ENCODE measurements around the gene PTPRG.

PTPRG gene

DNA sequence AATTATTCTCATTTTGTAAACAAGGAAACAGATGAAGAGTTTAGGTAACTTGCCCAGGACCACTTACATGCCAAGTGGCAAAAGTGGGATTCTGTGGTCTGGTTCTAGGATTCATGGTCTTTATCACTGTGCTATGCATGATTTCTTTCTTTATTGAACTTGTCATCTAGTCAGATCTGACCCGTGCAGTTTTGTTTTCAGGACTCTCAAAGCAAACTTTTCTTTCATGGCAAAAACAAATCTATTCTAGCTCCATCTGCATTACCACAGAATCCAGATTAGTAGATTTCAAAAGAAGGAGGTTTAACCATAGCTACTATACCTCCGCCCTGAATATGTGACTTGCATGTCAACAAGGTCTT is 404.4 kb downstream of the PTPRG start:
- no peak for DNase-seq (ENCODE audit: low spot score)

DNA sequence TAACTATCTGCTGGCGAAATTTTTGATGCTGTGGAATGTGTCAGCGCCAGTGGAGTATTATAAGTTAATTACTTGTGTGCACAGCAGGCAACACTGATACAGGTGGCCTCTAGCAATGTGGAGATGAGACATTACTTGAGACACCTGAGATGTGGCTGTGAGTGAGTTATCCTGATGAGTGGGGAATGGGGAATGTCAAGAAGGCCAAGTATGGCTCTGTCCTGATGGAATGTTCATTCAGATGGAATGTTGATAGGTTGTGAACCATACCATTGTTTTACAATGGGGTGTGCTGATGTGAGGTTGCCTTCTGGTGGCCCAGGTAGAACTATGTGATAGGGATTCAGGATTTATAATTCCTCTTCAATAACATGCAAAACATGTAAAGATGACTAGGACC is 404.8 kb downstream of the PTPRG start:
- DNase-seq (ENCODE audit: low spot score) = no peak

DNA sequence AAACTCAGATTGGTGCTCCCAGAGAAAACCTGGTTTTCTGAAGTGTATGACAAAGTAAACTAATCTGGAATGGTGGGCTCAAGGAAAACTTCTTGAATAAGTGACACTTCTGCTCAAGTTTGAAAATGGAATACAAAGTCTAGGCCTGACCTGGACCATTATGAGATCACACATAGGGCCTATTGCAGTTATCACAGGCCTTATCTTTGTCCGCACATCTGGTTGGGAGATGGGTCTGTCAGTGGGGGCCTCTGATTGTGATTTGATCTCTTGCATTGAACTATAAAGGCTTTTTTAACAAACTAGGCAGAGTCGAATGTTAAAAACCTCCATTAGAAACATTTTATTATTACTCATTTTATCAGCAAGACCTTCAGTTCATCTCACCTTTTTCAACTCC is 405.6 kb downstream of the PTPRG start:
- DNase-seq (ENCODE audit: low spot score) = no peak

DNA sequence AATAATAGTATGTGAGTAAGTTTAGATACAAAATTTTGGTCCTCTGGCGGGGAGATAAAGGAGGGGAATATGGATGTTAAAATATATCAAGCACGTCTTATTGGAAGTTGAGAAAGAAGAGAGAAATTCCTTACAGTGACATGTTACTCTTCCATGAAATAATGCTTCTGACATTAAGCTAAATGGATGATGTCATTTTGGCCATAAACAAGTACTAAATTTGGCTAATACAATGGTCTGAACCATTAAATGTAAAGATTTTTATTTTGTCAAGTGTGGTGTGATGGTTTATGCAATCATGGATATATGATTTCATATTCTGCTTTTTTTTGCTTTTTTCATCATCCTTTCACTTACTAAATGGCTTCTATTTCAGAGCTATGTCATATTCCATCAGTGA is 406.6 kb downstream of the PTPRG start:
- DNase-seq (ENCODE audit: low spot score) = no peak

DNA sequence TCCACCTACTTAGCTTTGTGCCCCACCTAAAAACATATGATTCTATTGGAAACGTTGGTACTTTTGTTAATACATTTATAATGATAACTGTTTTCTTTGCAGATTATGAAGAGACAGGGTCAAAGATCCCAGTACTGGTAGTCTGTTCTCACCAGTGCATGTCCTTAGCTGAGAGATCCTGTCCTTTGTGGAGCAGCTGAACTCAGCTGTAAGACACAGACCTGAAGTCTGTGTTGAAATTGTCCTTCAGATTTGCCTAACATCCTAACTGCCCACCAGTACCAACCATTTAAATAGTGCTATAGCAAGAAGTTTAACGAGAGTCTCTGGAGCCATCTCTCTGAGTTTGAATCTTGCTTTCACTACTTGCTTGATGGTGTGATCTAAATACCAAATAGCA is 413.3 kb downstream of the PTPRG start:
- no peak for DNase-seq (ENCODE audit: low spot score)

DNA sequence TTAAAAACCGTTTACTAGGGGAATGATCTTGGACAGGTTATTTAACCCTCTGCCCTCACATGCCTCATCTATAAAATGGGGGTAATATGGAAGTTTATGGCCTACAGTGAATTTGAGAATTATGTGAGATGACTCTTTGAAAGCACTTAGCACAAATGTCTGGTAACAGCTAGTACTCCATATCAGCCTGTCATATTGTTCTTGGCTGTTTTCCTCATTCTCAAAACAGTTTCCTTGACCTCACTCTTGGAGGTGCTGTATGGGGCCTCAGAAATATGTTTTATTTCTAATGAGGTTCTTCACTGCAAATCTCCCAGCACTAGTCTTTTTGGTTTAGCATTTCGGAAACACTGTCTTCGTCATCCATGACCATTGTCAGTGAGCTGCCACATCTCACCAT is 413.8 kb downstream of the PTPRG start:
- no peak for DNase-seq (ENCODE audit: low spot score)

DNA sequence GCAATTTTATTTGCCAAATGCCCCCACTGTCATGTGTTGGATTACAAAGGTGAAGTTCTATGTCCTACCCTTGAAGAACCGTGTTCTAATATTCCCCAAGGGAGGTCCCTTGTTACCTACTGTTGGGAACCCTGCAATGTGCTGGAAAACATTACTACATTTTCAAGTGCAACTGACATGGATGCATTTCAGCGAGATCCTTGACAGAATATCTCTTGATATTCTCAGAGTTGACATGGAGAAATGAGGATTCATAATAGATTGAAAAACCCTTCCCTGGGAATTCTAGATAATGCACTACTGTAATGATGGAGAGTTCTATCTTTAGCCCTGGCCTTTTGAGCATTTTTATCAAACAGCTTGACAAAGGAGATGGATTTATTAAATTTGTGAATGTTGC is 414.6 kb downstream of the PTPRG start:
- no peak for DNase-seq (ENCODE audit: low spot score)

DNA sequence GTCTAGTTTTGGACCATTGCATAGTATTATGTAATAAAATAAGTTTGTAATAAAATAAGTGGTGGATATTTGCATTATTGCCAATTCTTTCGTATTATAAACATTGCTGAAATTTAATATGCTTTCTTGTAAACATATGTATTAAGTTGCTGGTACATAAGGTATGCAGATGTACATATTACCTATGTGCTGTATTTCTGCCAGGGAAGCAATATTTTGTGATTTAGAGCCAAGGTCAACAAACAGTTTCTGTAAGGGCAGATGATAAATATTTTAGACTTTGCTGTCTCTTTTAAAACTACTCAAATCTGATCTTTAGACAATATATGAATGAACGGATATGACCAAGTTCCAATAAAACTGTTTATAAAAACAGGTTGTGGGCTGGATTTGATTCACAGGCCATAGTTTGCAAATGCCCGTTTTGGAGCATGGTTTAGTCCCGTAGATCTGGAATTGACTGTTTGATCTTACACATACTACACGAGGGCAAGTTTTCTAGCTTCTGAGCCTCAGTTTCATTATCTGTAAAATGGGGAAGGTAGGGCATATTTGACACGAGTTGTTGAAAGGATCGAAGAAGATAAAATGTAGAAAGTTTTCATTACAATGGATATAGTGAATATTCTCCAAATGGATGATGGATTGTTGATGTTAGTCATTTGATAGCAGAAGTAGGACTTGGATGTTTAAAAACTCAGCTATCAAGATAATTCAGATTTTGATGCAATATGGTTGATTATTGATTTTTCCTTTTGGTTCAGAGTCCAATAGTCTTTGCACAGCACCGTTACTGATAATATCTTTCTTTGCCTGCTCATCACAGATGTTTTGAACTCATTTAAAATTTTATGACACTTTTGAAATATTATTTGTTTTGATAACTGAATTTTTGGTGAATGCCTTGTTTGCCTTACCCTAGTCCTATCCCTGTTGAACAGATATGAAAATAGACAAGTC is 417.4 kb downstream of the PTPRG start:
- DNase-seq (ENCODE audit: low spot score) = no peak

DNA sequence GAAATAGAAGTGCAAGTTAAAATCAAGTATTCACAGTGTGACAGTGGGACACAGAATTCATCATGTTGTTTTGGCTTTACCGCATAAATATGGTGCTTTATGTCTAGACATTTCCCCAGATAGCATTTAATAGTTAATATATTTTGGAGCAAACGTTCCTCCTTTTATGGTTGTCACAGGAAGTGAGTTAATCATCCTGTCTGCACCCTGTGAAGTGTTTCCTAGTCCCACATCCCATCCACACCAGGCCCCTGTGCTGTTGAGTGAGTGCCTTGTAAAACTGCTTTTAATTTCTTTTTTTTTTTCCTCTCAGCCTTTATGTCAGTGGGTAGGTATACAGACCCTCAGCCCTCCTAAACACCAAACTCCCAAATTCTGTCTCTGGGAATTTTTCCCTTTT is 418.3 kb downstream of the PTPRG start:
- no peak for DNase-seq (ENCODE audit: low spot score)

DNA sequence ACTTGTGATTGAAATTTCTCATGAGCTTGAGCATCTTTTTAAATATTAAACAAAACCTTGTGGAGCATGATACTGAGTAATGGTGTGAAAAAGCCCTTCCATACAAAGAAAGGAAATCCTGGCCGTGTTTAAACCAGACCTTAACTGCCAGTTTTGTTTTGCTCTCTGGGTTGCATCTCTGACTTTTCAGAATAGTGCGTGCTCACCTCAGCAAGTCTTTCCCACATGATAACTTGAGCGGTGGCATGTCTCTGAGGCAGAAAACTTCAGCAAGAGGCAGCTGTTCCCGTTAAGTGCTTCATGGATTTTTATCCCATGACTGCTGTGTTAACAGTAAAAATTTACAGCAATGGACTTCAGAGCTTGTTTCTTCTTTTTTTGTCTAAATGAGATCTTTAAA is 418.7 kb downstream of the PTPRG start:
- no peak for DNase-seq (ENCODE audit: low spot score)

DNA sequence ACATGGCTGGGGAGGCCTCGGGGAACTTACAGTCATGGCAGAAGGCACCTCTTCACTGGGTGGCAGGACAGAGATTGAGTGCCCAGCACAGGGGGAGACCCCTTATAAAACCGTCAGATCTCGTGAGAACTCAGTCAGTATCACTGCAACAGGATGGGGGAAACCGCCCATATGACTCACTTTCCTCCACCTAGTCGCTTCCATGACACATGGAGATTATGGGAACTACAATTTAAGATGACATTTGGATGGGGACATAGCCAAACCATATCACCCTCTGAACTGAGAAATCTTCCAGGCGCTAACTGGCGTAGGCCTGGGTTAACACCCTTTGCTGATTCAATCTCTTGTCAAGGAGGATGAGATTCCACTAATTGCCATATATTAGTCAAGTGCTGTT is 419.7 kb downstream of the PTPRG start:
- no peak for DNase-seq (ENCODE audit: low spot score)

DNA sequence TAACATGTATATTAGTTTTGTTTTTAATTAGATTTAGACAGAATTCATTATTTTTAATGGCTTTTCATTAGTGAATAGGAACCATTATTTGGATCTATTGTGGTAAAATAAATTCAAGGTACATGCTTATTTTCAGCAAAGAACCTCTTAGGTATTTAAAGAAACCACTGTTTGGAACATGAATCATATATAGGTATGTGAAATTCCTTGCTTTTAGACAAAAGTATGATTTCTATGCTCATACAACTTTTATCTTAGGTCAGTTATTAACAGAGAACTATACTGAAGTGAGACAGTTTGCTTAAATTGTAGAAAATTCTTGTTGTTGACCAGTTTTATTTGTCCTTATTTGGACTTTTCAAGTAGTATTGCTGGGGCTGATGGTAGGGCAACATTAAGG is 422.1 kb downstream of the PTPRG start:
- no peak for DNase-seq (ENCODE audit: low spot score)

DNA sequence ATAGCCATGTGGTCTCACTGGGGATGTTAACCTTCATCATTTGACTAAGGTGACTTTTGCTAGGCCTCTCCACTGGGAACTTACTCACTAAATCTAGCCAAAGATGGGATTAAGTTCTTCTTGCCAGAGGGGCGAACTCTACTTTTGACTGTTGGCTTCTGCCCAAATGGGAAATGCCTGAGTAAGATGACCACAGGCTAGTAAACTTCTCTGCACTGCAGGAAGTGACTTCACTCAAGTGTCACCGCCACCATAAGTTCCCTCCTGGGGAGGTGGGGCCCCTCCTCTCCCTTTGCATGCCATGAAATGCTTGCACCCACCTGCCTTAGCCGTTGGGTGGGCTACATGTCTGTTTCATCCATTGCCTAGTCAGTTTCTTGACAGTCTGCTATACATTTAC is 423.6 kb downstream of the PTPRG start:
- DNase-seq (ENCODE audit: low spot score) = no peak

DNA sequence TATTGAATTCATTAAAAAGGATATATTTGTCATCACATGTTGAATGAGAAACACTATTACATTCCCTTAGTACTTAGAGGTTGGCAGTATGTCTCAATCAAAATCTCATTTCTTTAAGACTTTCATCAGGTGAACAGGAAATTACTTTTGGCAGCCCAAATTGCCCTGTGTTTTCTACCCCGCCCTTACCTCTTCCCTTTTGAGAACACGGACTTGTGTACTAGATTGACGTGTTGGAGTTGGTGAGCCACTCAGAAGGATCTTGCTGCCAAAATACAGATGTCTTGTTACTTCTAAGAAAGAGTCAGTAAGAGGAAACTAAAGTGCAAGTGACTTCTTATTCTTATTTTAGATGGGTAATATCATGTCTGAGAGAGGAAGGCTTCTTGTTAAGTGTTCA is 425.1 kb downstream of the PTPRG start:
- DNase-seq (ENCODE audit: low spot score) = no peak

DNA sequence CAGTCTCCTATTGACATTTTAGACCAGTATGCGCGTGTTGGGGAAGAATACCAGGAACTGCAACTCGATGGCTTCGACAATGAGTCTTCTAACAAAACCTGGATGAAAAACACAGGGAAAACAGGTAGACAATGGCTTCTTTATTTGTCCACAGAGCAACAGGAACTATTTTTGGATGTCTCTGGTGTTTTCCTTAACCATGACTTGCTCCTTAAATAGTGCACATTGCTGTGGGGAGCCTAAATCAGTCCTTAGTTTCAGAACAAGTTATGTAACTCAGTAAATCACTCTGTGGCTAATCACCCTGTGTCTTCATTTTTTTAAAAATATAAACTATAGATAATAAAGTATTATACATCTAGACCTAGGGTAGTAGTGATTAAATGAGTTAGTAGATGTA is 428.3 kb downstream of the PTPRG start:
- no peak for DNase-seq (ENCODE audit: low spot score)

DNA sequence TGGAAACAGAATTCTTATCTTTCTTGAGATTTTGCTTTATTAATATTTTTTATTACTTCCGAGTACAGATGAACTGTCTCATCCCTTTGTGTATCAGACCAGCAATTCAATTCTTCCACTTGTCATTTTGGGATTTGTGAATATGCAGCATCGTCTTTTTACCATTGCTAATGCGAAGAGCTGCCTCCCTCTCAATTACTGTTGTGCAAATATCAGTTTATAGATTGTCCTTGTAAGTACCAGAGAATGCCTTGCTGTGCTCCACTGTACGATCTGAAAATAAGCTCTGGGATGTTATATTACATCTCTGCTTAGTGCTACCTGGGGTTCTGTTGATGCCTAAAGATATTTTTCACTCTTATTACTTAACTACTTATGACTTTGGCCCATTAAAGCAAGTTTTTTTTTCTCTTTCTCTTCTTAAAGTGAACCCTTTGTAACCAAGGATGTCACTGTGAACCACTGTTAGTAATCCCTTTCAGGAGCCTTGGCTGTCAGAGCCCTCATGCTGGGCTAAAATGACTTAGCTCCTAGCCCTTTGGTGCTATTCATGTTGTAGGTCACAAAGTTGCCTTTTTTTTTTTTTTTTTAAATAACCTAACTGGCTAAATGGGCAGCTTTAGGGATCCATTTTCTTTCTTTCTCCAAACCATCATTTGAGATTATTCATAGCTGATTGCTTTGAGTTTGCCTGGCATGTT is 429.1 kb downstream of the PTPRG start:
- no peak for DNase-seq (ENCODE audit: low spot score)

DNA sequence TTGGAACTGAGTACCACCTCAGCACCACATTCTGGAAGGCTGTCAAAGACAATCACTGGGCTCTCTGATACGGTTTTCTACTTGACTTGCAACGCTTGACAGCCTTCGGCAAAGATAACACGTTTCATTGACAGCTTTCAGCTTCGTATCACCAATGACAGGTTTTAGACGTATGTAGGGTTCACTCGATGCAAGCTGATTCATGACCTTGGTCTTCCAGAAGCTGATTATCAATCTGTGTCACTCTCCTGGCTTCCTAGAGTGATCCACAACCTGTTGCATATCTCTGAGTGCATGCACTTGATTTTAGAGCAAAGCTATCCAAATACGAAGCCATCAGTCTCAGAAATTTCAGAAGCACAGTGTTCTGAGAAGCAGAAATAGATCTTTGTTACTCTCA is 430.3 kb downstream of the PTPRG start:
- no peak for DNase-seq (ENCODE audit: low spot score)

DNA sequence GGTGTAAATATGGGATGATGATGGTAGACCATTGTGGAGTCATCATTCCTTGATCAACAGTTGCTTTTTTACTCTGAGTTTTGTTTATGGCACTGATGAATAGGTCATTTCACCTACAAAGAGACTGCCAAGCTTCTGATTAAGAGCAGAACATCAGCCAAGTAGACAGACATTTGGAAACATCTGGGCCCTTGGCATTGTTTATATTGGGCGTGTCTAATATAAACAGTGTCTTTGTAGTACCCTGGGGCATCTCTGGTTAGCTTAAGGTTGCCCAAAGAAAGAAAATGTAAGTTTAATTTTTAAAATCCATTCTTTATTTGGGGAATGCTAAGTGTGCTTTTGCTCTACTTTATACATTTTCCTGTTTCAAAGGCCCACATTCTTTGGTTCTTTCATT is 435.0 kb downstream of the PTPRG start:
- DNase-seq (ENCODE audit: low spot score) = no peak

DNA sequence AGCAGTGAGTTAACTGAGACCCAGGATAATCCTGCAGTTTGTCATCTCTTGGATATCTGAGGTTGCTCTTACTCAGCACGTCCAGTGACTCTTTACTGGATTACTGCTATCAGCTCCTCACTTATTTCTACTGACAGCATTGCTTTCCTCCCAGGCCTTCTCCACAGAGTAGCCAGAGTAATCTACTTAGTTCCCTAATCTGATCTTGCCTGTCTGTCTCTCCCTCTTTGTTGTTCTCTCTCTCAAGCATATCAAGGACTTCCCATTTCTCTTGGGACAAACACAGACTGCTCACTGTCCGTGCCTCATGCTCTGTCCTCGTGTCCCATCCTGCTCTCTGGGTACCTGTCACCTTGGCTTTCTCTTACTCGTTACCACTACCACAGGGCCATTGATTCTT is 435.7 kb downstream of the PTPRG start:
- no peak for DNase-seq (ENCODE audit: low spot score)

DNA sequence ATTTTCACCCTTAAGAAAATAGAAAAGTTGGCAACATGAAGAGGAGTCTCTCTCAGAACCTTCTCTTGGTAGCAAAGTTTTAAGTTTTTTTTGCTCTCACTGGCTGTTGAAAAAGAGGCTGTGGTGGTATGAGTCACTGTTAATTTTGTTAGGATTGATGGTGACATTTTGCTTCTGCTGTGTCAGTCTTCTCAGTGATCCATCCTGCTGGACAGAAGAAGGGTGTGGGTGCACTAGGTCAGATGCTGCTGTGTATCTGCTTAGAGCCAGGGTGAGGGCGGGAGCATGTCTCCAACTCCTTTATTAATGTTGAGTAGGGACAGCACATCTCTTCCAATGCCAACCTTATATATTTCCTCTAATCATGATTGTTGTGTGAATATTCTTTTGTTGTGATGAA is 442.5 kb downstream of the PTPRG start:
- DNase-seq (ENCODE audit: low spot score) = no peak

DNA sequence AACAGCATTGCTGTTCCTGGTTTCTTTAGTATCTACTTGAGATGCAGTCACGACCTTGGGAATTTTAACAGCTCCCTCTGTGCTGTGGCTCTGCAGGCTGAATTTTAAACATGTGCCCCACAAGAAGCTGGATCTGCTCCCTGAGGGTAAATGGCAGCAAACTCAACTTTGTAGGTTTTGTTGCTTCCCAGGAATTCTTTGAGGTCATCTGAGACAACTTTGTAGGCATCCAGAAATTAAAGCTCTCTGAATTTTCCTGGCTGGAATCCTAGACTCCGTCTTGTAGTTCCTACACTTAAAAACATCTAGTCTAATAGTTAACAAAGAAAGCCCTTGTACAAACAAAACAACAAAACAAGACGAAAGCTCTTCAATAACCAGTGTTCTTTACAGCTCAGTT is 445.7 kb downstream of the PTPRG start:
- DNase-seq (ENCODE audit: low spot score) = peak; percentile 58

DNA sequence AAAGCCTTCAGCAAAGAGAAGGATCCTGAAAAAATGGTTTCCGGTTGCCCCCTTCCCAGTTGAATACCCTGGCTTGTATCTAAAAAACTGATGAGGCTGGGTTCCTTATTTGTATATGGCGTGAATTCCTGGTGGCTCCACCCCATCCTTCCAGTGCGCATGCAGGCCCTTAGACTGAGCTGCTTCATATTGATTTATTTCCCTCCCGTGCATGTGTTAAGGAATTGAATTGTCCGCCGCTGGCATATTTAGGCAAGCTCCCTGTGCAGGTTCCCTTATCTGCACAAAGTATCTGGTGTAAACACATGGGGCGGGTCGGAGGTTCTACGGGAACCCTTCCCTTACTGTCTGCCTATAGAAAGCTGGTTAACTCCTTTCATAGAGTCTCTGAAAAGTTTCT is 449.6 kb downstream of the PTPRG start:
- no peak for DNase-seq (ENCODE audit: low spot score)

DNA sequence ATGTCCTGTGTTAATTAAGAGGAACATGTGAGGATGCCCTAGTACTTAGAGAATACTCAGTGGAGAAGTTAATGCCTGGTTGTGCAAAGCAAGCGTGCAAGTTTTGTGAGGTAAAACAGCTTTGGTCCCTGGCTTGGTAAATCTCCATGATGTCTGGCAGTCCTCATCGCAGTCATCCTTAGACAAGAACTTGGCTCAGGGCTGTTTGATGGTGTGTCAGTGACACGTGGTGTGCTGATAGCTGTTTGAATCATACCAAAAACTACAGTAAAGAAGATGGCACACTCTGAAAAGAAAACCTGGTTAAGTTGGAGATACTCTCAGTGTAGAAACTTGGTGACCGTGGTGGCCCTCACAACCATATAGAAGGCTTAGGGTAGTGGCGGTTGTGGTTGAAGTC is 450.3 kb downstream of the PTPRG start:
- DNase-seq (ENCODE audit: low spot score) = no peak

DNA sequence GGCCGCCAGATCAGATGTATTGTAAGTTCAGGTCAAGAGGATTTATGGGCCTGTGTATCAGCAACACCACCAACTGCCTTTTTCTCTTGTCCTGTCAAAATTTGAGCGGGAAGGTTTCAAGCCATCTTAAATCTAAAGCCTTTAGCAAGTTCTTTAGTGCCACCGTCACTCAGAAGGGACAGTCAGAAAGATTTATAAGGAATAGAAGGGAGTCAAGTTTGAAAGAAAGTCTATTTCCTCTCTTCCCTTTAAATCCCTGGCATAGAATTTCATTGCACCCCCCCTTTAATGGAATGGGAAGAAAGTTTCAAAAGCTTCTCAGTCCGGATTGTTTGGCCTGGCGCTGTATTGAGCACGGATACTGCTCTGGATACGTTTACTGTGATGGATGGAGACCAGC is 452.6 kb downstream of the PTPRG start:
- DNase-seq (ENCODE audit: low spot score) = no peak

All from pons (tissue), 1 donor.